GM20000 (cell line): ENCODE results near the gene TMEM182.

Experiments
- DNase-seq: peaks from one replicate; pipeline ENCODE4 v3.0.0; 2012; ENCODE audit warnings: low spot score
- CTCF ChIP-seq: IDR thresholded peaks from 2 replicates; pipeline ENCODE4 v1.5.1; 2012; ENCODE audit warnings: mild to moderate bottlenecking, control low read depth; ENCODE audit errors: extremely low read depth, missing control alignments

TMEM182 gene

GRCh38 chr2:102843764-102844443, 82.1 kb downstream of the TMEM182 start:
- TF ChIP-seq CTCF = no peak

GRCh38 chr2:102844911-102845310, 83.1 kb downstream of the TMEM182 start:
- no peak for TF ChIP-seq CTCF
- no peak for DNase-seq

More at GRCh38 chr2:102843764-102844443, 82.1 kb downstream of the TMEM182 start:
- no peak for DNase-seq

- peak; percentile 12 for DNase-seq
Measured at GRCh38 chr2:102848366-102848839, 86.6 kb downstream of the TMEM182 start.

GRCh38 chr2:102850888-102851287, 89.1 kb downstream of the TMEM182 start:
- no peak for DNase-seq
- TF ChIP-seq CTCF = no peak

More at GRCh38 chr2:102848366-102848839, 86.6 kb downstream of the TMEM182 start:
- TF ChIP-seq CTCF = no peak

- no peak for DNase-seq
- no peak for TF ChIP-seq CTCF
Measured at GRCh38 chr2:102852867-102853266, 91.0 kb downstream of the TMEM182 start.
